Subcutaneous adipose tissue (tissue), 4 donors: ENCODE data around the gene STPG1. TPM values are rescaled to one million over a fixed set of nuclear protein-coding genes. Genes with fewer than 3 reads are reported as not detected.

ENCODE experiments used
- CTCF ChIP-seq: fragments of 450-650 bp; IDR thresholded peaks from one replicate; pipeline ENCODE4 v1.5.1; 2016; ENCODE audit warnings: low read depth, mild to moderate bottlenecking, control low read depth, antibody characterized with exemption, moderate library complexity
- total RNA-seq, 4 donors: library from RNA; depleted of rRNA; stranded (reverse); fragments of >200 nt; gene quantifications; one replicate each; pipeline ENCODE4 v1.1.0, GENCODE V29; 2016

STPG1 gene
- total RNA-seq, 4 donors from 2014 or later = 1.5 to 5.5 (median 3.1) TPM

GRCh38 chr1:24451746-24452145 lies 38.2 kb upstream of the STPG1 start:
- no peak for TF ChIP-seq CTCF

- no peak for TF ChIP-seq CTCF
These were observed 37.3 kb upstream of the STPG1 start for GRCh38 chr1:24450857-24451397.

GRCh38 chr1:24450316-24450715 lies 36.7 kb upstream of the STPG1 start:
- TF ChIP-seq CTCF = no peak

- no peak for TF ChIP-seq CTCF
These were observed 29.7 kb upstream of the STPG1 start for GRCh38 chr1:24443241-24443656.

- TF ChIP-seq CTCF = no peak
These were observed 29.2 kb upstream of the STPG1 start for GRCh38 chr1:24442764-24443163.

GRCh38 chr1:24441996-24442668 lies 28.6 kb upstream of the STPG1 start:
- no peak for TF ChIP-seq CTCF

- no peak for TF ChIP-seq CTCF
These were observed 27.9 kb upstream of the STPG1 start for GRCh38 chr1:24441480-24441879.
